HG02642 (cell line): ENCODE data around the gene TIAM2.
"Not testable (repeated sequence)": the region's sequence is repeated elsewhere in the genome, so short reads cannot be mapped to it uniquely, and the experiment has no call there.

ENCODE experiments used
- ATAC-seq: cut with Tn5 transposase; IDR thresholded peaks from one replicate; pipeline ENCODE4 v1.9.1; 2021; ENCODE audit warnings: mild to moderate bottlenecking; ENCODE audit not compliant: unreplicated experiment, poor library complexity

TIAM2 gene

DNA sequence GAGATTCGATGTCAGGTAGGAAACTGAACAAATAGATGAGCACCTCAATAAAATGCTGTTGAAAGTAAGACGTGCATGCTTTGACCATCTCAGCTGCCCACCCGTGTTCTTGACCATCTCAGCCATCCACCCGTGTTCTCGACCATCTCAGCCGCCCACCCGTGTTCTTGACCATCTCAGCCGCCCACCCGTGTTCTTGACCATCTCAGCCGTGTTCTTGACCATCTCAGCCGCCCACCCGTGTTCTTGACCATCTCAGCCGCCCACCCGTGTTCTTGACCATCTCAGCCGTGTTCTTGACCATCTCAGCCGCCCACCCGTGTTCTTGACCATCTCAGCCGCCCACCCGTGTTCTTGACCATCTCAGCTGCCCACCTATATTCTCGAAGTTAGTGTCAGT lies 223.6 kb downstream of the TIAM2 start:
- ATAC-seq = not testable (repeated sequence)

GRCh38 chr6:155219299-155219698 lies 224.2 kb downstream of the TIAM2 start:
- ATAC-seq = no peak

DNA sequence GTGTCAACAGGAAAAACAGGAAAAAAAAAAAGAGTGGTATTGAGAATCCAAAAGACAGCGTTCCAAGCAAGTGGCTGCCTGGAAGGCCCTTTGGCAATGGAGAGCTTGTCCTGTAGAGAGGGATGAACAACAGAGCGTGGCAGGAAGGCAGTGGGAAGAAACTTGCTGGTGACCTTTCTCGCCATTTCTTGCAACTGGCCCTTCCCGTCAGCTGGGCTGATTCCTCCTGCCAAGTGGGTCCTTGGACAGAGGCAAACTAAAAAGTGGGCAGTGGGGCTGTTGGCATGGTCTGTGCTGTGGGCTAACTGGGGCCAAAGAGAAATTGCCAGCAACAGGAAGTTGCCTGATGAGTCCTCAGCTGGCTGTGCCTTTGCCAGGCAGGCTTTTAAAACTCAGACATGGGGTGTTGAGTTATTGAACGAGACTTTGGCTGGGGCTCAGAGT lies 224.8 kb downstream of the TIAM2 start:
- no peak for ATAC-seq

DNA sequence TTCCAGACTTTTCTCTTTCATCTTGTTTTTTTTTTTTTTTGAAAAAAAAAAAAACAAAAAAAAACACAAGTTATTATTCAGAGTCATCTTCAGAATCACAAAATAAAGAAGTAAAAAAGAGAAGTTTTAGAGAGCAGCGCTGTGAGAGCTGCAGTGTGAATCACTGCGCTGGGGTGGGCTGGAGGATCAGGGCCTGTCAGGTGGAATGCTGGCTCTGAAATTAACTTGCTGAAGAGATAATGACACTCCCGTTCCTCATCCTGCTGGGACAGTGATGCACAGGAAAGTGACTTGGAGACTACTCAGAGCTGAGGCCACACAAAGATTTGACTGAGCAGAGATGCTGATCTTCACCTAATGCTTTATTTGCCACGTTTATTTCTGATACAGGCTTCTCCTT lies 226.0 kb downstream of the TIAM2 start:
- ATAC-seq = no peak

DNA sequence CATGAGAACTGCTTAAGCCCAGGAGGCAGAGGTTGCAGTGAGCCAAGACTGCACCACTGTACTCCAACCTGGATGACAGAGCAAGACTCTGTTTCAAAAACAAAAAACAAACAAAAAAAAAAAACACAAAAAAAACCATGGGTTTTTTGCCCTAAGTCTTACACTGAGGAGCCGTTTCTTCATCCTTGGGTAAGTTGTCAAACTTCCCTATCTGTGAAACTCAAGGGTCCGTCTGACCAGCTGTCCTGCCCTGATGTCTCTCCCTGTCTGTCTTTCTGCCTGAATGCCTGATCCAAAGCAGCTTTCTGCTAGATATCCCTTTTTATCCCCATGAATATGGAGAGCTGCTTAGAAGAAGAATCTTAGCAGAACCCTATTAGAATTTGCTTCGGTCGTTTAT lies 227.4 kb downstream of the TIAM2 start:
- no peak for ATAC-seq

DNA sequence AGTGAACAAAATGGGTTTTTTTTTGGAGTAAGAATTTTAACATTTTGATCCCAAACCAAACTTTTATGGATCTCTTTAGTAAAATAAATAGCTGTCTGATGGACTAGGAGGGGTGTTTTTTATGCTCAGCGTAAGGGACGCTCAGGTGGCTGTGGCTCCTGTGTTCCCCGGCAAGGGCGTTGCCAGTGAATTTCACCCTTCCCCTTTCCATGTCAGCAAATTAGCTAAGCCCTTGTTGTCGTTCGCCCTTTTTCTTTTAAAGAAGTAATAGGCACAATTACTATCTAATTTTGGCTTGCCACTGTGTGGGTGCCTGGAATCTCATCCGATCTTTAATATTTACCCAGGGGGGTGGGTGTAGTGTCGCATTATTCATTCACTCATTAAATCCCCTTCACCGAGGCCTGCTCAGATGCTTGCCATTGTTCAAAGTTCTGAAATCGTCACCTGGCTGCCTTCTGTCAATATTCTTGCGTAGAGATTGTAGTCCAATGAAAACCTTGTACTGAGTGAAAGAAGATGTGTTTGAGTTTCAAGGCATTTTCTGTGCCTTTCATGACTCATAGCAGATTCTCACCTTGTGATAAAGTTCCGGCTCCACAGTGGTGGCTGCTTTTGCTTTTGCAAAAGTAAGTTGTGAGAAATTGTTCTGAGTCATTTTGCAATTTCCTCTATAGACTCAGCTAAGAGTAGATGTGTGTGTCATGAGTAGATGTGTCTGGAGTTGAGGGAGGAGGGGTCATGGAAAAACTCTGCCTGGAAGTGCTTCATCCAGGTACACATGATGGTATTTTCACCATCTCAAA lies 228.7 kb downstream of the TIAM2 start:
- ATAC-seq = peak; percentile 96

GRCh38 chr6:155224618-155225017 lies 229.5 kb downstream of the TIAM2 start:
- ATAC-seq = no peak

- no peak for ATAC-seq
These were observed 231.9 kb downstream of the TIAM2 start for GRCh38 chr6:155227046-155227445.

DNA sequence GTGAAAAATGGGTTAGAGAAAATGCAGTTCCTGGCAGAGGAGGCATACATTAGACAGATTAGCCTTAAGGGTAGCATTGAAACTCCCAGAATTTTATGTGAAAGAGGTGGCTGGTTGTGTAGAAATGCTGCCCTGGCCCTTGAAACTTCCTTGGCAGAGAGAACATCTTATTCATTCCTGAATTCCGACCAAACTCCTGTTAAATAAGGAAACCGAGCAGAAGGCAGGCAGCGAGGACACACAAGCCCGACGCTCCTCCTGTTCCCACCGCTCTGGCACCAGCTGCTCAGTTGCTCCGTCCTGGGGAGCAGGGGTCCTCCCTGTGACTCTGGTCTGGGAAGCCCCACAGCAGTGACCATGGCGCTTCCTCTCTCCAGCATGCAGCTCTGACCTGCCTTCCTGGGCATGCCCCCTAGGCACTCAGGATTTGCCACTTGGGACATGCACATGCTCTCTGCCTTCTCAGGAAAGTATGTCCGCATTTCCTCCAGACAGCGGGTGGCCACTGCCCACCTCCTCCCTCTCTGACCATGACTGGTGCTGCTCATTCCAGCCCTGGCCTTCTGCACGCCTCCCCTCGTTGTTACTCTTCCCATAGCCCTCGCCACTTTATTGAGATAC lies 233.5 kb downstream of the TIAM2 start:
- ATAC-seq = no peak

GRCh38 chr6:155230975-155231374 lies 235.9 kb downstream of the TIAM2 start:
- ATAC-seq = not testable (repeated sequence)

DNA sequence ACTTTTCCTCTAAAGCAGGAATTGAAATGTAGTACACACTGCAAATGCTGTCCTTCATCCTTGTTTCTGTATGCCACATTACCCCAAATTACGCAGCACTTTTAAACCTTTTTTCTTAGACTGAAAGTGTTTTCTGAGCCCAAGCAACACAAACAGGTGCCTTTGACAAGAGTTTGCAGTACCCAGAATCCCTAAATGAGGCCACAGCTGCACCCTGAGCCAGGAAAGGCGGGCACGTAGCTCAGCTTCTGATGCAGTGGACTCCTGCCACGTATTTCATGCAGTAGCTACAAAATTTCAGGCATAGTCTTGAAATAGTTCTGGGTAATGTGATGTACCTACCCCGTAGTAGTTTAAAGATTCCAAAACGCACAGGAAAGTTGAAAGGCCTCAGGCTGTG lies 237.7 kb downstream of the TIAM2 start:
- no peak for ATAC-seq

DNA sequence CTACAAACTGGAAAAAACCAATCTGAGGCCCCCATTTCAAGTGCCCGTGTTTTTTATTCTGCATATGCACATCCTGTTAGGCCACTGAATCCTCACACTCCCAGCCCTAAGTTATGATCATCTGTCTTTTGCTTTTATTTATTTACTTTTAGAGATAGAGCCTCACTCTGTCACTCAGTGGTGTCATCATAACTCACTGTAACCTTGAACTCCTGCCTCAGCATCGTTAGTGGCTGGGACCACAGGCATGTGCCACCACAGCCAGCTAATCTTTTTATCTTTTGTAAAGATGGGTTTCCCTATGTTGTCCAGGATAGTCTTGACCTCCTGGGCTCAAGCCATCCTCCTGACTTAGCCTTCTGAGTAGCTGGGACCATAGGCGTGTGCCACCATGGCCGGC lies 239.1 kb downstream of the TIAM2 start:
- ATAC-seq = no peak

DNA sequence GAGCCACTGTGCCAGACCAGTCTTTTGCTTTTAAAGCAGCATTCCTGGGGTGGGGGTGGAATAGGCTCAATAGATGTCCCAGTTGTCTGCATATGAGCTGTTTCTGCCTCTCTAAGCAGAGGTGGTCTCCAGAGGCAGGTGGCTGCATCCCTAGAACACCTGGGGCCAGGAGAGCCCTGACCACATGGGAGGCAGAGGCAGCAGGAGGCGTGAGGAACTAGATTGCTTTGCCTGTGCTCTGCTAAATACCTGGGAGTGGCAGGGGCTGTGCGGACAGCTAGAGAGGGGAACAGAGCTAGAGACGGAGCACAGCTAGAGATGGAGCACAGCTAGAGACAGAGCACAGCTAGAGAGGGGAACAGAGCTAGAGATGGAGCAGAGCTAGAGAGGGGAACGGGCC lies 239.6 kb downstream of the TIAM2 start:
- no peak for ATAC-seq

GRCh38 chr6:155235087-155235486 lies 240.0 kb downstream of the TIAM2 start:
- ATAC-seq = no peak

GRCh38 chr6:155237613-155238012 lies 242.5 kb downstream of the TIAM2 start:
- ATAC-seq = no peak

DNA sequence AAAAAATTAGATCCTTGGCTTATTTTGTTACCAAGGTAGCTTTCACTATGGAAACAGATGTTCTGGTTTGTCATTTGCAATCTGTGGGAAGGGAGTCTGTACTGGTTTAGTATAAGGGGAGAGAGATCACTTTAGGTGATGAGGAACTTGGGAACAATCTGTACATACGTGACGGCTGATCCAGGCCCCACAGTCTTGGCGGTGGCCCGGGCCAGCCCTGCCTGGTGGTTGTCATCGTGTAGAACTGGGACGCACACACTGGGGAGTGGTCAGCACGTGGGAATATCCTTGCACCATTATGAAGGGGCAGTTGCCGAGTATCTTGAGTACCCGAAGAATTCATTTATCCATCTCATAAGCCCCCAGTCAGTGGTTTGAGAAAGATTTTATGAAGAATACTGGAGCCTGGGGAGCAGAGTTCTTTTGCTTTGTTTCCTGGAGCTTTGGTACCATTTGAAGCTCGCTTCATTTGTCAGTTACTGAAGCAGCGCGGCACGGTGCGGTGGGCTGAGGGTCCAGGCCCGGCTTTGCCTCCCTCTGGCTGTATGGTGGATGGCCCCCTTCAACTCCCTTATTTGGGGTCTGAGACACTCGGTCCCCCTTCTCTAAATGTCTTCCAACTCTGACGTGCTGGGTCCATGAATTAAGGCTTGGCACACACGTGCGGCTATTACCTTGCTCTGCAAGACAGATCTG lies 245.9 kb downstream of the TIAM2 start:
- ATAC-seq = no peak

- no peak for ATAC-seq
These were observed 246.9 kb downstream of the TIAM2 start for GRCh38 chr6:155241966-155242365.

DNA sequence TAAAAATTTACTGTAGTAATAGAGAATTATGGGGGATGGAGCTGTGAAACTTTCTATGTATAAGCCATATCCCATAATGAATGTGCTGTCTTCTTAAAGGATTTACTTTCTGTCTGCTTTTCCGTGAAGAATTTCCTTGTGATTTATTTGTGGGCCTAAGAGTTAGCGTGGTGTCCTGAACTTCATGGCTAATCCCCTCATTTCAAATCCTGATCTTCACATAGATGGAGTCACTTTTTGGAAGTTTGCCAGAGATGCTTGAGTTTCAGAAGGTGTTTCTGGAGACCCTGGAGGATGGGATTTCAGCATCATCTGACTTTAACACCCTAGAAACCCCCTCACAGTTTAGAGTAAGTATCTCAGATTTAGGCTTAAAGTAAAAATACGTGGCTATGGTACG lies 249.3 kb downstream of the TIAM2 start:
- no peak for ATAC-seq

DNA sequence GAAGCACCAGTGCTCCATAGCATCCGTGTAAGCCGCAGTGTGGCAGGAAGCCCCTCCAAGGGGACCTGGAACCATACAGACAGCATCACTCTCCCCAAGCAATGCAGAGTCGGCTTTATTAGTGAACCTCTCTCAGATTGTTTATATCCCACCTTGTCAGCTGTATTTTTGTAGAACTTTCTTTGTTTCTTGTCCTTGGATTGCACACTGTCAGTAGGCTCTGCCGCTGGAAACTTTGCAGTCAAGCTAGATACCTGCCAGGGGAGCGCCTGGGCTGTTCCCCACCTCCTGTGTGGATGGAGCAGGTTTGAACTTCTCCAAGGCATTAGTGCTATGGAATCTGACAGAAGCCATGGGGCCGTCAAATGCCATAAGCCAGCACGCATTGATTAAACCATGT lies 250.1 kb downstream of the TIAM2 start:
- no peak for ATAC-seq

- no peak for ATAC-seq
These were observed 250.7 kb downstream of the TIAM2 start for GRCh38 chr6:155245831-155246230.

- no peak for ATAC-seq
These were observed 251.7 kb downstream of the TIAM2 start for GRCh38 chr6:155246825-155247224.
